ENCODE data around the gene CDCA7L. TPM values are rescaled to one million over a fixed set of nuclear protein-coding genes. Genes with fewer than 3 reads are reported as not detected.
"Not testable (repeated sequence)": the region's sequence is repeated elsewhere in the genome, so short reads cannot be mapped to it uniquely, and the experiment has no call there.

The CDCA7L gene
- total and polyA plus RNA-seq, 11 donors = 15.6 to 53.4 (median 34.6) TPM

DNA sequence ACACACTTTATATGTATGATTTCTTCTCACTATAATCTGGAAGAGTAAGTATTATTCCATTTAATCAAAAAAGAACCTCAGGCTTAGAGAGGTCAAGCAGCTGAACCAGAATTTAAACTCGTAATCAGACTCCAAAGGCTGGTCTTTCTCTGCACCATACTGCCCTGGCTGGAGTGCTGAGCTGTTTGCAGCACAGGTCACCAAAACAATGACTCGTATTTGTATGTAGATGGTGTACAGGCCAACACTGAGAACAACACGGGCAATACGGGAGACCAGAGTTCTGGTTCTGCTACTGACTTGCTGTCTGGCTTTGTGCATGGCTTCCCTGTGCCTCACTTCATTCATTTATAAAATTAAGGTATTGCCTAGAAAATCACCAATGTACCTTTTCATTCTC, 57.9 kb downstream of the CDCA7L start:
- no peak for DNase-seq
- Histone ChIP-seq H3K36me3 (no peaks in the 10 kb centered on the region), H3K27ac (no peak overlapping the region), H3K9me3 (no peaks in the 10 kb centered on the region), H3K4me3 (no peak overlapping the region), H3K4me1 (peaks cover 0 to 7% (median 0%) of the 10 kb centered on the region in 12 donors), H3K27me3 (no peaks in the 10 kb centered on the region)
- intact Hi-C loops (cut with DNase I) = no loop called here
- no peak for ATAC-seq
- TF ChIP-seq POLR2A (IDR thresholded peaks at IDR 0.05) = no peak
- TF ChIP-seq, protein P1, sequence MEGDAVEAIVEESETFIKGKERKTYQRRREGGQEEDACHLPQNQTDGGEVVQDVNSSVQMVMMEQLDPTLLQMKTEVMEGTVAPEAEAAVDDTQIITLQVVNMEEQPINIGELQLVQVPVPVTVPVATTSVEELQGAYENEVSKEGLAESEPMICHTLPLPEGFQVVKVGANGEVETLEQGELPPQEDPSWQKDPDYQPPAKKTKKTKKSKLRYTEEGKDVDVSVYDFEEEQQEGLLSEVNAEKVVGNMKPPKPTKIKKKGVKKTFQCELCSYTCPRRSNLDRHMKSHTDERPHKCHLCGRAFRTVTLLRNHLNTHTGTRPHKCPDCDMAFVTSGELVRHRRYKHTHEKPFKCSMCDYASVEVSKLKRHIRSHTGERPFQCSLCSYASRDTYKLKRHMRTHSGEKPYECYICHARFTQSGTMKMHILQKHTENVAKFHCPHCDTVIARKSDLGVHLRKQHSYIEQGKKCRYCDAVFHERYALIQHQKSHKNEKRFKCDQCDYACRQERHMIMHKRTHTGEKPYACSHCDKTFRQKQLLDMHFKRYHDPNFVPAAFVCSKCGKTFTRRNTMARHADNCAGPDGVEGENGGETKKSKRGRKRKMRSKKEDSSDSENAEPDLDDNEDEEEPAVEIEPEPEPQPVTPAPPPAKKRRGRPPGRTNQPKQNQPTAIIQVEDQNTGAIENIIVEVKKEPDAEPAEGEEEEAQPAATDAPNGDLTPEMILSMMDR (IDR thresholded peaks at IDR 0.05) = no peak
- 80 to 91% (median 85%) methylated on average over 4 of the region's 4 CpGs for WGBS, 4 donors

DNA sequence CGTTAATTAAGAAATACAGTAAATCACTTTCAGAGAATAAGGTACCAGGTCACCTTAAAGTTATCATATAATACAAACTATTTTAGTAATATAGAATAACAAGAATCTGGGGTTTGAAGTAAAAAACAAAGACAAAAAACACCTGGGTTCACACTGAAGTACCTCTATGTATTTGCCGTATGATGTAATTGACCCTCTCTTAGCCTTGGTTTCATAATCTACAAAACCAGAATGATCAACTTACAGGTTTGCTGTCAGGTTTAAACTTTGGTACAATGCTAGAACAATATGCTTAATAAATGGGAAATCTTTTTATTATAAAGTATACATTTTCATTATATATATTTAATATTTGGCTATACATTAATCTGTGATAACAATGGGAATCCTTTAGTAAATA, 58.3 kb downstream of the CDCA7L start:
- intact Hi-C loops (cut with DNase I) = no loop called here
- no peak for TF ChIP-seq POLR2A (IDR thresholded peaks at IDR 0.05)
- TF ChIP-seq, protein P1 (IDR thresholded peaks at IDR 0.05) = no peak
- Histone ChIP-seq H3K36me3 (no peaks in the 10 kb centered on the region), H3K27me3 (no peaks in the 10 kb centered on the region), H3K4me1 (peaks cover 0 to 7% (median 0%) of the 10 kb centered on the region in 12 donors), H3K27ac (no peak overlapping the region), H3K9me3 (no peaks in the 10 kb centered on the region), H3K4me3 (no peak overlapping the region)
- ATAC-seq (no peak), DNase-seq (no peak)
- 91 to 95% (median 92%) methylated on average over 2 of the region's 2 CpGs for WGBS, 4 donors

DNA sequence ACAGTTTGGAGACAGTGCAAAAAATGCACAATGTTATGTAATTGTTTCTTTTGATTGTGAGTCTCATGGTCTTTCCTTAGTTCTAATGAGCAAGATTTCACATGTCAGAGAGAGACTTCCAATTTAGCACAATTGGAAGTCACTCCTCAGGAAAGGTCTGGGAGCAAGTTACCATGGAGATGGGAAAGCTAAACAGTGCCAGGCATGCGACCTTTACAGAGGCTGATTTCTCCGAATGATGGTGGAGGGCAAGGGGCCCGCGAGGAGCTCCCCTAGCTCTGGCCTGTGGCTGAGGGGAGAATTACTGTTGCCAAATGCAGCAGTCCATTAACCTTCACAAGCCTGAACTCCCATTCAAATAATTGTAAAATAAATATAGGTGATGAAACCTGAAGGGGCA, 59.3 kb downstream of the CDCA7L start:
- 29 to 40% (median 37%) methylated on average over 4 of the region's 4 CpGs for WGBS, 4 donors
- DNase-seq (no peak), ATAC-seq (no peak)
- intact Hi-C loops (cut with DNase I) = no loop called here
- Histone ChIP-seq H3K4me3 (no peak overlapping the region), H3K27me3 (no peaks in the 10 kb centered on the region), H3K9me3 (no peaks in the 10 kb centered on the region), H3K36me3 (no peaks in the 10 kb centered on the region), H3K4me1 (peaks cover 0 to 7% (median 0%) of the 10 kb centered on the region in 12 donors), H3K27ac (no peak overlapping the region)
- TF ChIP-seq POLR2A (IDR thresholded peaks at IDR 0.05) = no peak
- TF ChIP-seq, protein P1 (IDR thresholded peaks at IDR 0.05) = no peak

DNA sequence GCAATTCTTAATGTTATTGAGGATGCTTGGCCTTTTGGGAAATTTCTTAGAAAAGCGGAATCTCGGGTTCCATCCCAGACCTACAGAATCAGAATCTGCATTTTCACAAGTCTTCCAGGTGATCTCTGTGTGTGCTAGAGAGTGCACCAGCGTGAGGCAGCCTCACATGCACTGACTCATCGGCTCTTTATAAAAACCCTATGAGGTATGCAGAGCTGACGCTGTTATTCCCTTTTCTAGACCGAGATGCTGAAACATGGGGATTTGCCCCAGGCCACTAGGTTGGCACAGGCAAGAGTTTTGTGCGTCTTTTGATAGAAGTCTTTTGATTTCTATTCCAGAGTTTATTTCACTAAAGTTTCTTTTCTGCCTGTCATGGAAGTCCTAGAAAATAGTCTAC, 61.2 kb downstream of the CDCA7L start:
- WGBS, 4 donors = 92 to 96% (median 94%) methylated on average over 7 of the region's 7 CpGs
- DNase-seq = no peak

DNA sequence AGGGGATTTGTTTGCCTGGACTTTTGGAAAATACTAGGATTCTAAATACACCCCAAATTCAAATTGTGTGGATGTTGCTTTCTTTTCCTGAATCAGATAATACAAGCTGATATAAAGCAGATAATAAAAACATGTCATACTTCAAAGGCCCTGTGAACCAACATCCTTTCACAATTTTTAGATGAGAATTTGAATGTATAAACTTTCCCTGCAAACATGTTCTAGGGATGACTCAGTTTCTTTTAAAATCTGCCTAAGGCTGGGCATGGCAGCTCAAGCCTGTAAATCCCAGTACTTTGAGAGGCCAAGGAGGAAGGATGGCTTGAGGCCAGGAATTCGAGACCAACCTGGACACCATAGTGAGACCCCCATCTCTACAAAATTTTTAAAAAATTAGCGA, 62.2 kb downstream of the CDCA7L start:
- ATAC-seq; H3K27me3 ChIP-seq; H3K4me1 ChIP-seq; intact Hi-C loops (cut with DNase I); H3K27ac ChIP-seq; H3K9me3 ChIP-seq; H3K36me3 ChIP-seq; DNase-seq; H3K4me3 ChIP-seq: not testable (repeated sequence)
- 75 to 93% (median 91%) methylated on average over 2 of the region's 2 CpGs for WGBS, 4 donors

More for the DNA sequence above, 61.2 kb downstream of the CDCA7L start:
- TF ChIP-seq, protein P1 (IDR thresholded peaks at IDR 0.05) = no peak
- no peak for TF ChIP-seq POLR2A (IDR thresholded peaks at IDR 0.05)
- Histone ChIP-seq H3K9me3 (no peaks in the 10 kb centered on the region), H3K27me3 (no peaks in the 10 kb centered on the region), H3K4me3 (no peak overlapping the region), H3K27ac (no peak overlapping the region), H3K4me1 (peaks cover 0 to 7% (median 0%) of the 10 kb centered on the region in 12 donors), H3K36me3 (no peaks in the 10 kb centered on the region)
- no peak for ATAC-seq
- intact Hi-C loops (cut with DNase I) = no loop called here
